Measurements from ENCODE around the gene TSSK1B. TPM values are rescaled to one million over a fixed set of nuclear protein-coding genes. Genes with fewer than 3 reads are reported as not detected.

TSSK1B gene
- total and polyA plus RNA-seq, 2 experiments from 2014 or later: 0.52 TPM; not detected in 1

DNA sequence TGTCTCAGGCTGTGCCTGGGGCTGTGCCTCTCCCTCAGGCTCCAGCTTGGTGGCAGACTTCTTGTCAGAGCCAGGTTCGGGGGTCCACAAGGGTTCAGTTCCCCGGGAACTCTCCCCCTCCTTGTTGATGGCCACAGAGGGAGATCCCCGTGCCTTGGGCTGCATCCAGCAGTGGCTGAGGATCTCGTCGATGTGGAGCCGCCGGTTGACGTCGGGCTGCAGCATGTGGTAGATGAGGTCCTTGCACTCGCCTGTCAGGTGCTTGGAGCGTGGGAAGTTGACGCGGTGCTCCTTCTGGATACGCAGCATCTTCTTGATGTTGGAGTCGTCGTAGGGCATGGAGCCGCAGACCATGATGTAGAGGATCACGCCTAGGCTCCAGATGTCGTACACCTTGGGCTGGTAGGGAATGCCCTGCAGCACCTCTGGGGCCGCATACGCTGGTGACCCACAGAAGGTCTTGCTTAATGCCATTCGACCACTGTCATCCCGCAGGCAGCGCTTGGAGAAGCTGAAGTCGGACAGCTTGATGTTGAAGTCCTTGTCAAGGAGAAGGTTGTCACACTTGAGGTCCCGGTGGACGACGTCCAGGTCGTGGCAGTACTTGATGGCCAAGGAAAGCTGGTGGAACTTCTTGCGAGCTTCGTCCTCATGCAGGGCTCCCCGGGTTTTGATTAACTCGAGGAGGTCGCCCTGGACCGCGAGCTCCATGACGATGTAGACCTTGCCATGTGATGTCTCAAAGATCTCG lies 752 bp downstream of the TSSK1B start:
- no peak overlapping the region for H2AFZ ChIP-seq
- no peaks in the 10 kb centered on the region for H3K36me3 ChIP-seq (ENCODE audit: insufficient read depth)
- H3K9me2 ChIP-seq (ENCODE audit: insufficient read depth): peaks cover 10% of the 10 kb centered on the region; the same call in 1 of the 2 replicates
- Mint-ChIP-seq H3K36me3 (ENCODE audit: low read depth) (peaks cover 3% of the 10 kb centered on the region; the same call in 2 of the 3 replicates), H3K4me3 (no peak overlapping the region), H3K4me1 (no peaks in the 10 kb centered on the region), H3K27ac (no peak overlapping the region), H3K9me3 (no peaks in the 10 kb centered on the region), H3K27me3 (ENCODE audit: insufficient read depth, low read depth, poor library complexity) (peaks cover 7% of the 10 kb centered on the region)
- DNase-seq (ENCODE audit: low spot score): no peak
- no peaks in the 10 kb centered on the region for H3K27me3 ChIP-seq (ENCODE audit: insufficient read depth)
- no peaks in the 10 kb centered on the region for H3F3A ChIP-seq (replicated peaks; ENCODE audit: low read depth)
- no peaks in the 10 kb centered on the region for H4K20me1 ChIP-seq (replicated peaks; ENCODE audit: insufficient read depth)
- no peak for ATAC-seq
- no peak overlapping the region for H3K4me3 ChIP-seq
- TF ChIP-seq ZNF114 (CRISPR knock-in tag; IDR thresholded peaks at IDR 0.05) (no peak), EZH2phosphoT487 (IDR thresholded peaks at IDR 0.05; ENCODE audit: unreplicated experiment) (no peak), CREB1 (CRISPR knock-in tag; IDR thresholded peaks at IDR 0.05; ENCODE audit: low read depth) (no peak), ETS1 (IDR thresholded peaks at IDR 0.05) (no peak), JUNB (IDR thresholded peaks at IDR 0.05; ENCODE audit: unreplicated experiment) (no peak), EZH2 (IDR thresholded peaks at IDR 0.05; ENCODE audit: low read depth, unreplicated experiment) (no peak), ZNF331 (CRISPR knock-in tag; IDR thresholded peaks at IDR 0.05; ENCODE audit: low read depth) (no peak), ZNF462 (CRISPR knock-in tag; IDR thresholded peaks at IDR 0.05) (no peak), POLR2AphosphoS5 (IDR thresholded peaks at IDR 0.05; ENCODE audit: low read depth) (no peak), CTCF (conservative IDR thresholded peaks at IDR 0.05; ENCODE audit: low read depth in 2 of 2) (no peak), NANOG (IDR thresholded peaks at IDR 0.05; ENCODE audit: borderline replicate concordance) (no peak), STAT1 (IDR thresholded peaks at IDR 0.05; ENCODE audit: unreplicated experiment) (no peak)
- TF ChIP-seq, protein P1, sequence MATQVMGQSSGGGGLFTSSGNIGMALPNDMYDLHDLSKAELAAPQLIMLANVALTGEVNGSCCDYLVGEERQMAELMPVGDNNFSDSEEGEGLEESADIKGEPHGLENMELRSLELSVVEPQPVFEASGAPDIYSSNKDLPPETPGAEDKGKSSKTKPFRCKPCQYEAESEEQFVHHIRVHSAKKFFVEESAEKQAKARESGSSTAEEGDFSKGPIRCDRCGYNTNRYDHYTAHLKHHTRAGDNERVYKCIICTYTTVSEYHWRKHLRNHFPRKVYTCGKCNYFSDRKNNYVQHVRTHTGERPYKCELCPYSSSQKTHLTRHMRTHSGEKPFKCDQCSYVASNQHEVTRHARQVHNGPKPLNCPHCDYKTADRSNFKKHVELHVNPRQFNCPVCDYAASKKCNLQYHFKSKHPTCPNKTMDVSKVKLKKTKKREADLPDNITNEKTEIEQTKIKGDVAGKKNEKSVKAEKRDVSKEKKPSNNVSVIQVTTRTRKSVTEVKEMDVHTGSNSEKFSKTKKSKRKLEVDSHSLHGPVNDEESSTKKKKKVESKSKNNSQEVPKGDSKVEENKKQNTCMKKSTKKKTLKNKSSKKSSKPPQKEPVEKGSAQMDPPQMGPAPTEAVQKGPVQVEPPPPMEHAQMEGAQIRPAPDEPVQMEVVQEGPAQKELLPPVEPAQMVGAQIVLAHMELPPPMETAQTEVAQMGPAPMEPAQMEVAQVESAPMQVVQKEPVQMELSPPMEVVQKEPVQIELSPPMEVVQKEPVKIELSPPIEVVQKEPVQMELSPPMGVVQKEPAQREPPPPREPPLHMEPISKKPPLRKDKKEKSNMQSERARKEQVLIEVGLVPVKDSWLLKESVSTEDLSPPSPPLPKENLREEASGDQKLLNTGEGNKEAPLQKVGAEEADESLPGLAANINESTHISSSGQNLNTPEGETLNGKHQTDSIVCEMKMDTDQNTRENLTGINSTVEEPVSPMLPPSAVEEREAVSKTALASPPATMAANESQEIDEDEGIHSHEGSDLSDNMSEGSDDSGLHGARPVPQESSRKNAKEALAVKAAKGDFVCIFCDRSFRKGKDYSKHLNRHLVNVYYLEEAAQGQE (IDR thresholded peaks at IDR 0.05; ENCODE audit: unreplicated experiment): no peak
- H3K27ac ChIP-seq (ENCODE audit: low read depth): no peak overlapping the region
- H3K79me2 ChIP-seq (replicated peaks; ENCODE audit: insufficient read depth): no peaks in the 10 kb centered on the region
- H3K4me2 ChIP-seq: no peak overlapping the region
- no peaks in the 10 kb centered on the region for H3K4me1 ChIP-seq (ENCODE audit: insufficient read depth)

All from GM23338 (cell line).